Kidney tubule cell (primary cell): ENCODE results near the gene DUS2.

Experiments used
- DNase-seq: peaks from one replicate; pipeline ENCODE4 v3.0.0-alpha.2; 2018; ENCODE audit warnings: low spot score

Gene DUS2

GRCh38 chr16:68126395-68126794 lies 103.3 kb downstream of the DUS2 start:
- DNase-seq = no peak

- DNase-seq = peak; percentile 70
These were observed 105.7 kb downstream of the DUS2 start for GRCh38 chr16:68128577-68129305.
